Upper lobe of right lung (tissue), 1 donor: ENCODE results near the gene NID2. TPM values are rescaled to one million over a fixed set of nuclear protein-coding genes. Genes with fewer than 3 reads are reported as not detected.
A peak's percentile ranks its signal among the peaks of the same experiment; 100 is the strongest.

ENCODE experiments used
- ATAC-seq: fragments of 200-7000 bp; cut with Tn5 transposase; one replicate; pipeline ENCODE4 v1.9.1; 2020; ENCODE audit warnings: mild to moderate bottlenecking, moderate library complexity
- DNase-seq: peaks from one replicate; pipeline ENCODE4 v3.0.0-alpha.2; 2020
- H3K27ac ChIP-seq: fragments of 200-600 bp; one replicate; pipeline ENCODE4 v1.8.0; 2022
- H3K27me3 ChIP-seq: fragments of 200-600 bp; one replicate; pipeline ENCODE4 v1.8.0; 2022; ENCODE audit warnings: mild to moderate bottlenecking
- H3K36me3 ChIP-seq: fragments of 200-600 bp; one replicate; pipeline ENCODE4 v1.8.0; 2022
- H3K4me1 ChIP-seq: fragments of 200-600 bp; one replicate; pipeline ENCODE4 v1.8.0; 2022
- H3K4me3 ChIP-seq: fragments of 200-600 bp; one replicate; pipeline ENCODE4 v1.8.0; 2022; ENCODE audit warnings: mild to moderate bottlenecking
- H3K9me3 ChIP-seq: fragments of 200-600 bp; one replicate; pipeline ENCODE4 v1.8.0; 2022
- intact Hi-C: fragments of 100-400 bp; cut with DNase I; formaldehyde crosslinking; loops from one replicate; pipeline ENCODE4 v1.11.0; 2022
- total RNA-seq: library from RNA; stranded (reverse); fragmentation: NEBNext Ultra II Directional; extraction: Animal tissue kit (Norgen Biotek cat#: 25700); gene quantifications from one replicate; pipeline ENCODE4 v1.2.1, GENCODE V29; 2021
- TF ChIP-seq, protein P1 (sequence below): fragments of 200-600 bp; IDR thresholded peaks from one replicate; pipeline ENCODE4 v1.8.0; 2022; ENCODE audit warnings: antibody characterized with exemption
- donor health status: DM: no; HTN: yes; CAD: no; lungs with severe emphysema.

The NID2 gene
- total RNA-seq, 1 donor from 2014 or later: 17.9 TPM

DNA sequence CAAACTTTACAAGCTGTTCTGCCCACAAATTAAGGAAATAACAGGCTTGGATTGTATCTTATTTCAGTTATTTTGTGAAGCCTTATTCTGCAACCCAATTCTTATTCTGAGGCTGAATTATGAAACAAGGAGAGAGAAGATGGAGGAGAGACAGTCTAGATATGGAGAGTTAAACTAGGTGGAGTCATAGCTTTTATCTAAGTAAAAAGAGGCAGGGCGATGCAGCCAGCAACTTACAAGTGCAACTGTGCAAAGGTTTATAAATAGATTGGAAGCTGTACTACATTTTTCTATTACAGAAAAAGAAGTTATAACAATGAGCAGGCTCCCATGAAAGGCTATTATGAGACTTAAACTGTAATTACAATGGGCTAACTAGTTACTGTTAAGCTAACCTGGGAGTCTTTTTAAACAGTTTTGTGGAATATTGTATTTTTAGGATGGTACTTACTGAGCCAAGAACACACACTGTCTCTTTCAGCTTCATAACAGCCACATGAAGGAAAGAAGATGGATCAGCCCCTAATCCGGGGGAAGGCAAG is 22.4 kb downstream of the NID2 start:
- H3K4me3 ChIP-seq: no peak overlapping the region
- no peaks in the 10 kb centered on the region for H3K36me3 ChIP-seq
- H3K4me1 ChIP-seq: peaks cover 9% of the 10 kb centered on the region
- intact Hi-C loops: no loop called here
- TF ChIP-seq, protein P1, sequence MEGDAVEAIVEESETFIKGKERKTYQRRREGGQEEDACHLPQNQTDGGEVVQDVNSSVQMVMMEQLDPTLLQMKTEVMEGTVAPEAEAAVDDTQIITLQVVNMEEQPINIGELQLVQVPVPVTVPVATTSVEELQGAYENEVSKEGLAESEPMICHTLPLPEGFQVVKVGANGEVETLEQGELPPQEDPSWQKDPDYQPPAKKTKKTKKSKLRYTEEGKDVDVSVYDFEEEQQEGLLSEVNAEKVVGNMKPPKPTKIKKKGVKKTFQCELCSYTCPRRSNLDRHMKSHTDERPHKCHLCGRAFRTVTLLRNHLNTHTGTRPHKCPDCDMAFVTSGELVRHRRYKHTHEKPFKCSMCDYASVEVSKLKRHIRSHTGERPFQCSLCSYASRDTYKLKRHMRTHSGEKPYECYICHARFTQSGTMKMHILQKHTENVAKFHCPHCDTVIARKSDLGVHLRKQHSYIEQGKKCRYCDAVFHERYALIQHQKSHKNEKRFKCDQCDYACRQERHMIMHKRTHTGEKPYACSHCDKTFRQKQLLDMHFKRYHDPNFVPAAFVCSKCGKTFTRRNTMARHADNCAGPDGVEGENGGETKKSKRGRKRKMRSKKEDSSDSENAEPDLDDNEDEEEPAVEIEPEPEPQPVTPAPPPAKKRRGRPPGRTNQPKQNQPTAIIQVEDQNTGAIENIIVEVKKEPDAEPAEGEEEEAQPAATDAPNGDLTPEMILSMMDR: no peak
- H3K27me3 ChIP-seq: no peaks in the 10 kb centered on the region
- ATAC-seq (no peak), DNase-seq (no peak)
- no peak overlapping the region for H3K27ac ChIP-seq
- no peaks in the 10 kb centered on the region for H3K9me3 ChIP-seq

GRCh38 chr14:52044791-52045522 is 23.9 kb downstream of the NID2 start:
- TF ChIP-seq, protein P1: no peak
- DNase-seq (no peak), ATAC-seq (peak; percentile 39)
- H3K27ac ChIP-seq: no peak overlapping the region
- H3K36me3 ChIP-seq: peaks cover 7% of the 10 kb centered on the region
- peaks cover 9% of the 10 kb centered on the region for H3K4me1 ChIP-seq
- intact Hi-C loops: no loop called here
- H3K9me3 ChIP-seq: no peaks in the 10 kb centered on the region
- no peak overlapping the region for H3K4me3 ChIP-seq
- no peaks in the 10 kb centered on the region for H3K27me3 ChIP-seq

- intact Hi-C loops: no loop called here
- ATAC-seq: peak; percentile 60
- DNase-seq: no peak
- H3K27me3 ChIP-seq: no peaks in the 10 kb centered on the region
- H3K27ac ChIP-seq: no peak overlapping the region
- H3K4me3 ChIP-seq: no peak overlapping the region
- H3K36me3 ChIP-seq: peaks cover 7% of the 10 kb centered on the region
- H3K4me1 ChIP-seq: peaks cover 9% of the 10 kb centered on the region
- no peaks in the 10 kb centered on the region for H3K9me3 ChIP-seq
- TF ChIP-seq, protein P1: peak; percentile 47
Measured at GRCh38 chr14:52043690-52044089, 25.2 kb downstream of the NID2 start.

- TF ChIP-seq, protein P1: no peak
- Histone ChIP-seq H3K4me3 (no peak overlapping the region), H3K4me1 (peaks cover 9% of the 10 kb centered on the region), H3K36me3 (peaks cover 7% of the 10 kb centered on the region), H3K27ac (no peak overlapping the region), H3K27me3 (no peaks in the 10 kb centered on the region), H3K9me3 (no peaks in the 10 kb centered on the region)
- ATAC-seq (no peak), DNase-seq (no peak)
- intact Hi-C loops: no loop called here
Measured at GRCh38 chr14:52042371-52043289, 26.2 kb downstream of the NID2 start.

GRCh38 chr14:52040598-52040997 is 28.3 kb downstream of the NID2 start:
- Histone ChIP-seq H3K27ac (no peak overlapping the region), H3K36me3 (peaks cover 7% of the 10 kb centered on the region), H3K27me3 (no peaks in the 10 kb centered on the region), H3K9me3 (no peaks in the 10 kb centered on the region), H3K4me3 (no peak overlapping the region), H3K4me1 (peaks cover 9% of the 10 kb centered on the region)
- ATAC-seq: no peak
- intact Hi-C loops: no loop called here
- no peak for DNase-seq
- TF ChIP-seq, protein P1: no peak
